ENCODE measurements around the gene VMAC.

The VMAC gene

DNA sequence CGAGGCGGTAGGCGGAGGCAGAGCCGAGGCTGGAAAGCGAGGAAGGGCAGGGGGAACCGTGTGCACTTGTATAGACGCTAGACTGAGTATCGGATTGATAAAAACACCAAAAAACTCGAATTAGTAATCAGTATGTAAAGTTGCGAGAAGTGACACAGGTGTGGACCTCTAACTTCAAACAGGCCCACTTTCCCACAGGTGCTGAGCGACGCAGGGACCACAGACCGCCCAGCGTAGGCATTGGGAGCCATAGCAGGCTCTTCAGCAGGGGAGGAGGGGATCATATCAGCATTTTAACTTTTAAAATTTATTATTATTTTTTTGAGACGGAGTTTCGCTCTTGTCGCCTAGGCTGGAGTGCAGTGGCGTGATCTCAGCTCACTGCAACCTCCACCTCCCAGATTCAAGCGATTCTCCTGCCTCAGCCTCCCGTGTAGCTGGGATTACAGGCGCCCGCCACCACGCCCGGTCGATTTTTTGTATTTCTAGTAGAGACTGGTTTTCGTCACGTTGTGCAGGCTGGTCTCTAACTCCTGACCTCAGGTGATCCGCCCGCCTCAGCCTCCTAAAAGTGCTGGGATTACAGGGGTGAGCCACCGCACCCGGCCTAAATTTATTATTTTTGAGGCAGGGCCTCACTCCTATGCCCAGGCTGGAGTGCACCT, 574 bp downstream of the VMAC start:
- no peak for DNase-seq (ENCODE audit: low read depth)

DNA sequence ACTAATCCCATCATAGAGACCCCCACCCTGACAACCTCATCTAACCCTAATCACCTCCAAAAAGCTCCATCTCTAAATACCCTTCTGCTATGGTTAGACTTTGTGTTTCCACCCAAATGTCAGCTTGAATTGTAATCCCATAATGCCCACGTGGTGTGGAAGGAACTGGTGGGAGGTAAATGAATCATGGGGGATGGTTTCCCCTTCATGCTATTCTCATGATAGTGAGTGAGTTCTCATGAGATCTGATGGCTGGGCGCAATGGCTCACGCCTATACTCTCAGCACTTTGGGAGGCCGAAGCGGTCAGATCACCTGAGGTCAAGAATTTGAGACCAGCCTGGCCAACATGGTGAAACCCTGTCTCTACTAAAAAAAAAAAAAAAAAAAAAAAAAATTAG, 2.6 kb downstream of the VMAC start:
- DNase-seq (ENCODE audit: low read depth) = no peak

- DNase-seq (ENCODE audit: low read depth) = no peak
These were observed 4.2 kb downstream of the VMAC start for GRCh38 chr19:5908773-5909442.

DNA sequence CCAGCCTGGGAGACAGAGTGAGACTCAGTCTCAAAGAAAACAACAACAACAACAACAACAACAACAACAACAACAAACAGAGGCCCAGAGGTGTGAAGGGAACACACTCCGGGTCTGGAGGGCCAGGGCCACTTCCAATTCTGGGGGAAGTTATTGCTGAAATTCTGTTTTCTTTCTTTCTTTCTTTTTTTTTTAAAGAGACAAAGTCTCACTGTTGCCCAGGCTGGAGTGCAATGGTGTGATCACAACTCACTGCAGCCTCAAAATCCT, 5.9 kb downstream of the VMAC start:
- no peak for DNase-seq (ENCODE audit: low read depth)

GRCh38 chr19:5911366-5911765, 6.7 kb downstream of the VMAC start:
- no peak for DNase-seq (ENCODE audit: low read depth)

DNA sequence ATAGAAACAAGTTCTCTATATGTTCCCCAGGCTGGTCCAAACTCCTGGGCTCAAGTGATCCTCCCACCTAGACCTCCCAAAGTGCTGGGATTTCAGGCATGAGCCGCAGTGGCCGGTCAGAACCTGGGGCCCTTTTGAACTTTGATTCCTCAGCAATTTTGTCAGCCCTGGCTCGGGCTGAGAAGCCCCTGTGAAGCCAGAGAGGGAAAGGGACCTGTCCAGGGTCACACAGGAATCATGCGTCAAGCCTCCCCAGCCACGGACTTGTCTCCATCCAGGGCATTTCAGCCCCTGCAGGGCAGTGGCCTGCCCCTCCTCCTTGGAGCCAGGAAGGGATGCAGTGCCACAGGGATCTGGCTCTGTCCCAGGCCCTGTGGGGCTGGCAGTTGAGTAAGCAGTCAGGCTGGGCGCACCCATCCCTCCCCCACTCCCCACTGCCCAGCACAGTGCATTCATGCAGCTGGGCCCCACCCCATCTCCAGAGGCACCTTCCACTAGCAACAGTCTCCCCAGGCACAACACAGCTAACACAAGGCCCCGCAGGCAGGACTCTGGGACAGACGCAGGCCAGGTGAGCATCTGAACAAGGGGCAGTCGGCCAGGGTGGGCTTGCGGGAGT, 9.2 kb downstream of the VMAC start, which contains the start of gene CAPS:
CAPS (plus strand) TSS at position 516 of the 619 bp plus-strand sequence. CDS start 153 bp downstream, outside the sequence.
- DNase-seq (ENCODE audit: low read depth) = peak; percentile 69

DNA sequence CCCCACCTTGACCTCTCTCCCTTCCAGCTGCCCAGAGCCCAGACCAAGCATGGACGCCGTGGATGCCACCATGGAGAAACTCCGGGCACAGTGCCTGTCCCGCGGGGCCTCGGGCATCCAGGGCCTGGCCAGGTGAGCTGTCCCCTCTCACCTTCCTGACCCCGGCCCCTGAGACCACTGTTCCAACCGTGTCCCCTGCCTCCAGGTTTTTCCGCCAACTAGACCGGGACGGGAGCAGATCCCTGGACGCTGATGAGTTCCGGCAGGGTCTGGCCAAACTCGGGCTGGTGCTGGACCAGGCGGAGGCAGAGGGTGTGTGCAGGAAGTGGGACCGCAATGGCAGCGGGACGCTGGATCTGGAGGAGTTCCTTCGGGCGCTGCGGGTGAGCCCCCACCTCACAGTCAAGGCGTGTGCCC, 9.7 kb downstream of the VMAC start:
- no peak for DNase-seq (ENCODE audit: low read depth)

- DNase-seq (ENCODE audit: low read depth) = no peak
These were observed 10.5 kb downstream of the VMAC start for GRCh38 chr19:5914946-5915781.

GRCh38 chr19:5915782-5916165, 11.1 kb downstream of the VMAC start:
- DNase-seq (ENCODE audit: low read depth) = no peak

- no peak for DNase-seq (ENCODE audit: low read depth)
These were observed 11.6 kb downstream of the VMAC start for GRCh38 chr19:5916181-5916708.

- no peak for DNase-seq (ENCODE audit: low read depth)
These were observed 12.9 kb downstream of the VMAC start for GRCh38 chr19:5917431-5918107.

GRCh38 chr19:5918463-5919079, 13.9 kb downstream of the VMAC start:
- no peak for DNase-seq (ENCODE audit: low read depth)

GRCh38 chr19:5921516-5922160, 17.0 kb downstream of the VMAC start:
- DNase-seq (ENCODE audit: low read depth) = no peak

- no peak for DNase-seq (ENCODE audit: low read depth)
These were observed 17.5 kb downstream of the VMAC start for GRCh38 chr19:5922161-5922545.

DNA sequence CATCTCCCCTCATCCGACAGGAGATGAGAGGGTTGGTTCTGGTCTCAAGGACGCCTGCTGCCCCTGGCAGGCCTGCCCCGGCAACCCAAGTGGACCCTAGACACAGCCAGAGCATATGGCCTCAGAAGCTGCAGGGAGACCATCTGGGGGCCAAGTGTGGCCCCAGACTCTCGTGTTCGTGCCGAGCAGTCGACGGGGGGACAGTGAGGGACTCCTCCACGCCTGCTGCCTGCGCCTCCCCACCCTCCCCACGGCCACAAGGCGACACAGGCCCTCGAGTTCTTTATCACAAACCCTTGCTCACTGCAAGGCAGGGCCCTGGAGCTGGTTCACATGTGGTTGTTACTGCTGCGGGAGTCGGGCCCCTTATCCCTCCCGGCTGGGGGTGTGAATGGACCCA, 18.7 kb downstream of the VMAC start:
- no peak for DNase-seq (ENCODE audit: low read depth)

DNA sequence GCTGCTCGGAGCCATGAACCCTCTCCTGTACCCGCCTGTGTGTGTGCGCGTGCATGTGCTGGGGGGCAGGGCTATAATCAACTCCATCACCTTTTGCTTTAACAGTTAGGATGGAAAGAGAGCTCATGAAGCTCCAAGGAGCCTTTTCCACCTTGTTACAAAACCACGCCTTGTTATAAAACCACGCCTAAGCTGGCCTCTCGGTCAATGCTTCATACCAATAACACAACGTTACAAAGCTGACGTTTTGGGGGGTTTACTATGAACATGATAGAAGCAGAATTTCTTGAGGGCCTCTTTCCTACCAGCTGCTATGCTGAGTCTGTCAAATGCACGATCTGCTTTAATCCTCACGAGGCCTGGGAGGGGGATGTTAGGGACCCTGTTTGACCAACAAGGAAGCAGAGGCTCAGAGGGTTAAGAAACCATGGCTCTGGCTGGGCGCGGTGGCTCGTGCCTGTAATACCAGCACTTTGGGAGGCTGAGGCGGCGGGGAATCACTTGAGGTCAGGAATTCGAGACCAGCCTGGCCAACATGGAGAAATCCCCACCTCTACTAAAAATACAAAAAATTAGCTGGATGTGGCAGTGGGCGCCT, 21.3 kb downstream of the VMAC start:
- DNase-seq (ENCODE audit: low read depth) = no peak

GRCh38 chr19:5926641-5927440, 22.2 kb downstream of the VMAC start:
- DNase-seq (ENCODE audit: low read depth) = peak; percentile 98

DNA sequence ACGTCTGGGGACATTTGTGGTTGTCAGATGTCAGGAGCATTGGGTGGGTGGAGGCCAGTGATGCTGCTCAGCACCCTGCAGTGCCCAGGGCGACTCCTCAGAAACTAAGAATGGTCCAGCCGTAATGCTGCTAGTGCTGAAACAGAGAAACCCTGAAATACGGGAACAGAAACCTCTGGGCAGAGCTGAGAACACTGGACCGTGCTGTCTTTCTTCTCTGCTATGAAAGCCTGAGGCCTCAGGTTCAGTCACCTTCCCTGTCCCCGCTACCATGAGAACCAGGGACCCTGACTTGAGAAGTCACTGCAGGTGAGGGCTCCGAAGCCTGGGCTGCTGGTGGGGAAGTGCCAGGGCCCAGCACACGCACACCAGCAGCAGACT, 22.8 kb downstream of the VMAC start:
- no peak for DNase-seq (ENCODE audit: low read depth)

GRCh38 chr19:5929179-5929578, 24.5 kb downstream of the VMAC start:
- DNase-seq (ENCODE audit: low read depth) = no peak

GRCh38 chr19:5929625-5930024, 25.0 kb downstream of the VMAC start:
- no peak for DNase-seq (ENCODE audit: low read depth)

Data from fibroblast of the conjunctiva (primary cell).